ENCODE results near the gene KREMEN1.

Gene KREMEN1

DNA sequence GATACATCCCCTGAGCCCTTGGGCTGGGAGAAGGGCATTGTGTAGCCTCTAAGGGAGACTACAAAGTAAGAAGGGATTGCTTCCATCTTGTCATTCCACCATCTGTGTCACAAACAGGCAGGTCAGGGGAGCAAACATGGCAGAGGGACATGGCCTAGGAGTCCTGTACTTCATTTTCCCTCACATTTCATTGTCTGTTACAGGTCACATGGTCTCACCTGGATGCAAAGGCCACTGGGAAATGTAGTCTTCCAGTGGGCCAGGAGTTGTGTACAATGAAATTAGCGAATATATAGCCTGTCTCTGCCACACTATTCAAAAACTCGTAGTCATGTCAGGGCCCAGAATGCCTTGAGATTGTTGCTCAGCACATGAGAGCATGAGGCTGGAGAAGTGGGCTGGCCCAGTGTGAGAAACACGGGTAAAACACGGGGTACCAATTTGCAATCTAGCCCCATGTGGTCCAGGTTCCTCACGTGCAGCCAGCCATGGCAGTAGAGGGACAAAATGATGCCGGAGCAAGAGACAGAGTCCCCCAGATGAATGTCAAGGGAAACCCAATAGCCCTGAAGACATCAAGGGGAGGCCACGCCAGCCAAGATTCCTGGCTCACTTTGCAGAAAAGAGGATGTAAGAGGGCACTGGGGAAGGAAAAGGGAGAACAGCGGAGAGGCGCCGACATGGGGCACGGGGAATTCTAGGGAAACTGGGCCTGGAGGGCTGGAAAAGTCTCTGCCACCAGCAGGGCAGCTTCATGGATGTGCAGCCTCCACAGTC is 85.1 kb downstream of the KREMEN1 start:
- no peaks in the 10 kb centered on the region for H3K36me3 Mint-ChIP-seq (ENCODE audit: low read depth)
- H3K27ac Mint-ChIP-seq: no peak overlapping the region
- H3K9me3 Mint-ChIP-seq: no peaks in the 10 kb centered on the region
- peaks cover 37% of the 10 kb centered on the region for H3K4me1 Mint-ChIP-seq
- TF ChIP-seq, protein P1, sequence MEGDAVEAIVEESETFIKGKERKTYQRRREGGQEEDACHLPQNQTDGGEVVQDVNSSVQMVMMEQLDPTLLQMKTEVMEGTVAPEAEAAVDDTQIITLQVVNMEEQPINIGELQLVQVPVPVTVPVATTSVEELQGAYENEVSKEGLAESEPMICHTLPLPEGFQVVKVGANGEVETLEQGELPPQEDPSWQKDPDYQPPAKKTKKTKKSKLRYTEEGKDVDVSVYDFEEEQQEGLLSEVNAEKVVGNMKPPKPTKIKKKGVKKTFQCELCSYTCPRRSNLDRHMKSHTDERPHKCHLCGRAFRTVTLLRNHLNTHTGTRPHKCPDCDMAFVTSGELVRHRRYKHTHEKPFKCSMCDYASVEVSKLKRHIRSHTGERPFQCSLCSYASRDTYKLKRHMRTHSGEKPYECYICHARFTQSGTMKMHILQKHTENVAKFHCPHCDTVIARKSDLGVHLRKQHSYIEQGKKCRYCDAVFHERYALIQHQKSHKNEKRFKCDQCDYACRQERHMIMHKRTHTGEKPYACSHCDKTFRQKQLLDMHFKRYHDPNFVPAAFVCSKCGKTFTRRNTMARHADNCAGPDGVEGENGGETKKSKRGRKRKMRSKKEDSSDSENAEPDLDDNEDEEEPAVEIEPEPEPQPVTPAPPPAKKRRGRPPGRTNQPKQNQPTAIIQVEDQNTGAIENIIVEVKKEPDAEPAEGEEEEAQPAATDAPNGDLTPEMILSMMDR (IDR thresholded peaks at IDR 0.05; ENCODE audit: unreplicated experiment in 3 of 3): no peak
- H3K27me3 Mint-ChIP-seq (ENCODE audit: low read depth): no peaks in the 10 kb centered on the region
- H3K4me3 Mint-ChIP-seq: no peak overlapping the region

DNA sequence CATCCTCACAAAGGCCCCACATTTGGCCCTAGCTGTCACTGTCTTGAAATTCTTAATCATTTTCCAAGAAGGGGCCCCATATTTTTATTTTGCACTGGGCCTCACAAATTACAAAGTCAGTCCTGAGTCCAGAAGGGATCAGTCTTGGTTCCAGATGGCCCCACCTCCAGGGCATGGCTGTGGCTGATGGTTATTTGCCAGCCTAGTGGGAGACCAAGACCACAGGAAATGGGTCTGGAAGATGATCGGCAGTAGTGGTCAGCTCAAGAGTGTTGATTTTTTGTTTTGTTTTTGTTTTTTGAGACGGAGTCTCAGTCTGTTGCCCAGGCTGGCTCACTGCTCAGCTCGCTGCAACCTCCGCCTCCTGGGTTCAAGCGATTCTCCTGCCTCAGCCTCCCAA is 85.7 kb downstream of the KREMEN1 start:
- H3K4me1 Mint-ChIP-seq: peaks cover 32% of the 10 kb centered on the region

GRCh38 chr22:29163808-29164207 is 91.0 kb downstream of the KREMEN1 start:
- Mint-ChIP-seq H3K36me3 (ENCODE audit: low read depth) (no peaks in the 10 kb centered on the region), H3K4me1 (peaks cover 8% of the 10 kb centered on the region), H3K4me3 (no peak overlapping the region), H3K9me3 (no peaks in the 10 kb centered on the region), H3K27me3 (ENCODE audit: low read depth) (peaks cover 13% of the 10 kb centered on the region), H3K27ac (no peak overlapping the region)
- TF ChIP-seq, protein P1 (IDR thresholded peaks at IDR 0.05; ENCODE audit: unreplicated experiment in 3 of 3): no peak

More for the DNA sequence above, 85.7 kb downstream of the KREMEN1 start:
- Mint-ChIP-seq H3K27ac (no peak overlapping the region), H3K36me3 (ENCODE audit: low read depth) (no peaks in the 10 kb centered on the region), H3K9me3 (no peaks in the 10 kb centered on the region), H3K4me3 (no peak overlapping the region), H3K27me3 (ENCODE audit: low read depth) (no peaks in the 10 kb centered on the region)
- TF ChIP-seq, protein P1 (IDR thresholded peaks at IDR 0.05; ENCODE audit: unreplicated experiment in 3 of 3): no peak

- Mint-ChIP-seq H3K9me3 (no peaks in the 10 kb centered on the region), H3K27ac (no peak overlapping the region), H3K27me3 (ENCODE audit: low read depth) (peaks cover 16% of the 10 kb centered on the region), H3K4me1 (peaks cover 11% of the 10 kb centered on the region), H3K36me3 (ENCODE audit: low read depth) (no peaks in the 10 kb centered on the region), H3K4me3 (no peak overlapping the region)
- TF ChIP-seq, protein P1 (IDR thresholded peaks at IDR 0.05; ENCODE audit: unreplicated experiment in 3 of 3): no peak
Observed at GRCh38 chr22:29165321-29166060, 92.7 kb downstream of the KREMEN1 start.

GRCh38 chr22:29166180-29166579 is 93.3 kb downstream of the KREMEN1 start:
- Mint-ChIP-seq H3K27me3 (ENCODE audit: low read depth) (peaks cover 17% of the 10 kb centered on the region), H3K36me3 (ENCODE audit: low read depth) (no peaks in the 10 kb centered on the region), H3K27ac (no peak overlapping the region), H3K4me3 (no peak overlapping the region), H3K9me3 (no peaks in the 10 kb centered on the region), H3K4me1 (peaks cover 11% of the 10 kb centered on the region)
- TF ChIP-seq, protein P1 (IDR thresholded peaks at IDR 0.05; ENCODE audit: unreplicated experiment in 3 of 3): no peak

All from nephron (organoid).